ENCODE measurements around the gene LAMTOR2.
A peak's percentile ranks its signal among the peaks of the same experiment; 100 is the strongest.
"Not testable (repeated sequence)": the region's sequence is repeated elsewhere in the genome, so short reads cannot be mapped to it uniquely, and the experiment has no call there.

LAMTOR2 gene

DNA sequence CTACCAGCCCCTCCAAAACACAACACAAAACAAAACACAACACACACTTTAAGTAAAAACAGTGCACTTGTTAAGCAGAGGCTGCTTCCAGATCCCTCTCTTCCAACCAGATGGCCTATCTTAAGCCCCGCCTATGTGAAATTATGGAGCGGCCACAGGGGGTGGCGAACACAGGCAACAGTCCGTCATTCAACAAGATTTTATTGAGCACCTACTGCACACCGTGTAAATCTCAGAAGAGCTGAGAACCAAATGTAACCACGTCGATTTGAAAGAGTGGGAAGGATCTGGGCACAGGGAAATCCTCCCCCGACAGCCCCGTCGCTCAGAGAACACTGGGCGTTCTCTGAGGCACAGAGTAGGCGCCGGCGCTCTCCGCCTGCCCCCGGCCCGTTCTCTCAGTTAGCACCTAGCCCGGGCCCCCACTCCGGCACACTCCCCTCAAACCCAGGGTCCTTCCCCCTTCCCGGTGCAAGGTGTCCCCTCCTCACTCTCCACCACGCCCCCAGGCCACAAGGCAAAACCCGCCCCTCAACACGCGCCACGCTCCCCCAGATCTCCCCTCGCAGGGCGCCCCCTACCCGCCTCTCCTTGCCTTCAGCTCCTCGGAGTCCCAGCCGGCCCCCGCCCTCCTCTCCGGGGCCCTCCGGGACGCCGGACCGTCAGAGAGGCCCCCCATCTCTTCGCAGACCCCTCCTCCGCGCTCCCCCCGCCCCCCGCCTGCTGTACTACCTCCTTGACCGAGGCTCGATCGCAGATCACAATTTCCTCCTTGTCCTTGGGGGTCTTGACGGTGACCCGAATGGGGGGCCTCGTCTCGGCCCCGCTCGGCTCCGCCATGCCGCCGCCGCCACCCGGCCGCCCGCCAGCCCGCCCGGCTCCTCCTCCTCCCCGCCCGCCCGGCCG, 1.5 kb upstream of the LAMTOR2 start:
- DNase-seq, result peak; percentile 79

DNA sequence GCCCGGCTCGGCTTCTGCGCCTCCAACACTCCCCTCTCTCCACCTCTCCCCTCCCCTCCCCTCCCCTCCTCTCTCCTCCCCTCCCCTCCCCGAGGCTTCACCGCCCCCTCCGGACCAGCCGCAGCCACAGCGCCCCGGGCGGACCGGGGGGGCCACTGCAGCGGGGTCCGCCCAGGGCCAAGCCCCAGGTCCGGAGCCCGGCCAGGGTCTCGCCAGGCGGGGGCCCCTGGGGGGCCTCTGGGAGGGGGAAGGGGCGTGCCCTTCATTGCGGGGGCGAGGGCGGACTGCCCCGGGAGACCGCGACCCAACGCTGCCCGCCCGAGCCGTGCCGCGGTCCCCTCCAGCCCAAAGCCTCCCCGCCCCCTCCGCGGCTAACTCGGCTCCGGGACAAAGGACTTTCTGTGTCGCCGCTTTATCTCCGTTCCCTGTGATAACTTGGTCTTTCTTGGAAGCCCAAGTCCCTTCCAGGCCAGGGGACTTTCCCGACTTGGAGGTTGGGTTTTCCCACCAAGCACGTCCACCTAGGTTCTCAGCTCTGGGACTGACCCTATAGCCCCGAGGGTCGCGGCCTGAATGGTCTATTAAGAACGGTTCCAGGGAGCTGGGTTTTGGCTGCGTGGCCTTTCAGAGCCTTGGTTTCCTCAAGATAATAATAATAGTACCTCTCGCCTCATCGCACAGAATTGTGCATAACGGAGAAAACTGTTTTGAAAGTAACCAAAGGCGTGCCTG, 648 bp upstream of the LAMTOR2 start, which contains the start of gene UBQLN4:
Gene UBQLN4 (minus strand): TSS at position 31 of the 732 bp plus-strand sequence. CDS start 97 bp downstream, outside the sequence.
- peak; percentile 77 for DNase-seq

GRCh38 chr1:156055281-156056048, 883 bp downstream of the LAMTOR2 start:
- DNase-seq, result no peak

- DNase-seq, result no peak
These were observed 1.8 kb downstream of the LAMTOR2 start for GRCh38 chr1:156056326-156056849.

- peak; percentile 94 for DNase-seq
These were observed 6.5 kb downstream of the LAMTOR2 start, which contains the start of gene RAB25 for GRCh38 chr1:156060937-156061636. Gene RAB25, plus strand, starts transcription at chr1:156061160. Its CDS starts 241 bp downstream, at chr1:156061401.

DNA sequence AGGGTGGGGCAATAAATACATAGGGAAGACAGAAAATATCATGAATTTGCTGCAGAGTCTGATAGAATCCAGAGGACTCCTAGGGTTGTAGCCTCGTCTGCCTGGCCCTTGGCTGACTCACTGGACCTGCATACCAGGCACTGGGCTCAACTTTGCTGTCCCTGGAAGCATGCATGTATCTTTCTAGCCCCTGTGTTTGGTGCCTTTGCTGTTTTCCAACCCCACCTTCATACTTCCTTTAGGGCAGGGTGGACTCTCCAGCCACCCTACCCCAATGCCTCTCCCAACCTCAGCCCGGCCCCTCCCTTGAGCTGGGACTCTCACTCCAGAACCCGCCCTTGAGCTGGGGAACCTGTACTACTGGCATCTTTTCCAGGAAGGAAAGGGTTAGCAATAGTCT, 7.6 kb downstream of the LAMTOR2 start:
- no peak for DNase-seq

GRCh38 chr1:156063997-156064285, 9.4 kb downstream of the LAMTOR2 start:
- DNase-seq, result no peak

- no peak for DNase-seq
These were observed 10.0 kb downstream of the LAMTOR2 start for GRCh38 chr1:156064615-156065014.

DNA sequence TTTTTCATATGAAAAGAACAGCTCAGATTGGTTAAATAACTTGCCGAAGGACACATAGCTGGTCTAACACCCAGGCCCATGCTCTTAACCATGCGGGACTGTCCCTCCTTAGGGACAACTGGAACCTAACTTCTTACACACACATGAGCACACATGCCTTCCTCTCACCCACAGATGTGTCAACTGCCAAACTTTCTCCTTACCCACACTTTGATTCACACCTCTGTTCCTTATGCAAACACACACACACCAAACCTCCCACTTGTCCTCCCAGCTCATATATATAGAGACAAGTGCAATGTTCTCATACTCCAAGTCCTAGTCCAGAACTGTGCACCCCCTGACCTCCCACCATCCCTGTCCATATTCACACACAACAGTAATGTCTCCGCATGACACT, 10.6 kb downstream of the LAMTOR2 start:
- no peak for DNase-seq

DNA sequence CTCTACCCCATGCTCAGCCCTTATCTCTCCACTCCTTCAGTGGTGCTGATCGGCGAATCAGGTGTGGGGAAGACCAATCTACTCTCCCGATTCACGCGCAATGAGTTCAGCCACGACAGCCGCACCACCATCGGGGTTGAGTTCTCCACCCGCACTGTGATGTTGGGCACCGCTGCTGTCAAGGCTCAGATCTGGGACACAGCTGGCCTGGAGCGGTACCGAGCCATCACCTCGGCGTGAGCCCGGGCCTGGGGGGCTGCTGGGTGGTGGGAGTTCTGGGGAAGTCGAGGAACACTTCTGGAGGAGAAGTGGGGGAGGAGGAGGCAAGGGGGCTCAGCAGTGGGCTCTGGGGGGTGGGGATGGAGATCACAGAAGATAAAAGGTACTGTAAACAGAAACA, 11.3 kb downstream of the LAMTOR2 start:
- DNase-seq, result no peak

- no peak for DNase-seq
These were observed 12.7 kb downstream of the LAMTOR2 start for GRCh38 chr1:156067262-156067661.

DNA sequence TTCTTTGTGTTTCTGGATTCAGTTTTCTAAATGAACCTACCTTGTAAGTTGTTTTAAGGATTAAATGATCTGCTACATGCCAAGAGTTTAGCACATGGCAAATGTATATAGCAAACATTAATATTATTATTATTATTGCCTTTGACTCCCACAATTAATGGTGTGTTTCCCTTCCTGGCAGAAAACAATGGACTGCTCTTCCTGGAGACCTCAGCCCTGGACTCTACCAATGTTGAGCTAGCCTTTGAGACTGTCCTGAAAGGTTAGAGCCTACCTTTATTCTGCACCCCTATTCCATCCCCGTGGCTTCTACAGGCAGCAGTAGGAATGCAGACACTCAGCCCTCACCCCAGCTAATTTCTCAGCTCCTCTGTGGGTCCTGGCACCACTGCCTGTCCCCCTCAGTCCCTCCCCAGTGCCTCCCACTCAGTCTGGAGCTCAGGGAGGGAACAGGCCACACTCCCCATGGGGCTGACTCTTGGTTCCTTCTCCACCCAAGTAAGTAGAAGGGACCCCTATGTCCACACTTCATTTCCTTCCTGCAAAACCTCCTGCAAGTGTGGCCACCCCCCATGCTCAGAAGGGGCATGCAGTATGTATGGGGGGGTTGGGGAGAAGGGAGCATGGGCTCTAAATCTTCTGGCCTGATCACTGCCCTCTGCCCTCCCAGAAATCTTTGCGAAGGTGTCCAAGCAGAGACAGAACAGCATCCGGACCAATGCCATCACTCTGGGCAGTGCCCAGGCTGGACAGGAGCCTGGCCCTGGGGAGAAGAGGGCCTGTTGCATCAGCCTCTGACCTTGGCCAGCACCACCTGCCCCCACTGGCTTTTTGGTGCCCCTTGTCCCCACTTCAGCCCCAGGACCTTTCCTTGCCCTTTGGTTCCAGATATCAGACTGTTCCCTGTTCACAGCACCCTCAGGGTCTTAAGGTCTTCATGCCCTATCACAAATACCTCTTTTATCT, 15.2 kb downstream of the LAMTOR2 start:
- no peak for DNase-seq

- DNase-seq, result no peak
These were observed 16.0 kb downstream of the LAMTOR2 start for GRCh38 chr1:156070548-156070947.

- DNase-seq, result not testable (repeated sequence)
These were observed 16.8 kb downstream of the LAMTOR2 start for GRCh38 chr1:156071332-156071816.

- DNase-seq, result no peak
These were observed 17.7 kb downstream of the LAMTOR2 start for GRCh38 chr1:156072251-156072650.

GRCh38 chr1:156073110-156073687, 18.6 kb downstream of the LAMTOR2 start:
- no peak for DNase-seq

- no peak for DNase-seq
These were observed 19.2 kb downstream of the LAMTOR2 start for GRCh38 chr1:156073740-156074139.

- no peak for DNase-seq
These were observed 20.1 kb downstream of the LAMTOR2 start for GRCh38 chr1:156074661-156075060.

DNA sequence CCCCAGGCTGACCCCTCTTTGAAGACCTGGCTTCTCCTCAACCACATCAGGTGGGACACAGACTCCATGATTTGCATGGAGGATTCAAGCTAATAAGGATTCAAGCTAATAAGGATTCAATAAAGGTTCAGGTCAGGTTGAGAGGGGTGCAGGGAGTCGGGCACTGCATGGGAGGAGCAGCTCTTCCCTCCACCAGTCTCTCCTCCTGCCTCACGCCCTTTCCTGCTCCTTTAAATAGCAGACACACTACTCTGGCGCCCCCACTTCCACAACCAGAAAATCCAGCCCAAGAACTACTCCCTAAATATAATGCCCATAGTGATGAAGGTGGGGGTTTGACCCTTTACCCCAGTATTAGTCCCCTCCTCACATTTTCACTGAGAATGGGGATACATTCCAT, 20.6 kb downstream of the LAMTOR2 start:
- DNase-seq, result no peak

DNA sequence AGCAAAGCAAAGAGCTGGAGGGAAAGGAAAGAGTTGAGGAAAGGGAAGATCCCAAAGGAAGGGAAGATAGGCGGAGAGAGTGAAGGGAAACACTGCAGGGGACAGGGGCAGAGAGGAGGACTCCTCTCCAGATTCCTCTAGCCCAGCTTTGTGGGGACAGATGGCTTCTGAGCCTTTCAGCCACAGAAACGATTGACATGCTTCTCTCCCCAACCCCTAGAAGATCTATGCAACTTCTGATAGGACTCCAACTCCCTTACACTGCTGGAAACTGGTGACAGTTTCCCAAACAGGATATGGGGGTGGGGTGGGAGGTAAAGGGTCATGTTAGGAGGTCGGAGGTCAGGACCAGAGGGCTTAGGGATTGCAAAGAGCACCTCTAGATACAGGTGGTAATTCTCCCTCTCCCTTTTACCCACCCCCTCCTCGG, 21.2 kb downstream of the LAMTOR2 start:
- DNase-seq, result no peak

Measured in NCI-H526 treated with DMSO at 0.1 percent for 48 hours (cell line).